CD8-positive, alpha-beta memory T cell (primary cell): ENCODE results near the gene CST8. TPM values are rescaled to one million over a fixed set of nuclear protein-coding genes. Genes with fewer than 3 reads are reported as not detected.

ENCODE experiments used
- CTCF ChIA-PET: fragments of 350-600 bp; sonication (Branson Sonifier 250); formaldehyde crosslinking; loops from one replicate; lab custom pipeline; 2021; ENCODE audit warnings: antibody characterized with exemption; lab: Charles Lee
- POLR2A ChIA-PET: fragments of 350-600 bp; sonication (Branson Sonifier 250); formaldehyde crosslinking; loops from one replicate; lab custom pipeline; 2021; ENCODE audit warnings: antibody characterized with exemption; lab: Charles Lee
- DNase-seq, 5 donors: peaks; one replicate each; pipeline versions ENCODE4 v3.0.0 to v3.0.0-alpha.2; 2020 to 2022; ENCODE audit warnings: mixed read lengths in 1 of 5
- H3K27ac ChIP-seq: one replicate; pipeline ENCODE4 v1.7.0; 2013; ENCODE audit warnings: low read depth, mild to moderate bottlenecking, low read length, moderate library complexity
- H3K27me3 ChIP-seq: 2 replicates; pipeline ENCODE4 v1.7.0; 2013; ENCODE audit warnings: low read length, mild to moderate bottlenecking; ENCODE audit not compliant: insufficient read depth, poor library complexity, severe bottlenecking
- H3K36me3 ChIP-seq: 2 replicates; pipeline ENCODE4 v1.7.0; 2013; ENCODE audit warnings: mild to moderate bottlenecking, low read length, moderate library complexity; ENCODE audit not compliant: insufficient read depth
- H3K4me1 ChIP-seq: 2 replicates; pipeline ENCODE4 v1.7.0; 2013; ENCODE audit warnings: mild to moderate bottlenecking, low read length, moderate library complexity; ENCODE audit not compliant: insufficient read depth
- H3K4me3 ChIP-seq: 2 replicates; pipeline ENCODE4 v1.7.0; 2013; ENCODE audit warnings: mild to moderate bottlenecking, low read length
- H3K9me3 ChIP-seq: 2 replicates; pipeline ENCODE4 v1.7.0; 2013; ENCODE audit warnings: mild to moderate bottlenecking, low read length
- H3K27ac Mint-ChIP-seq, 8 donors: one replicate each; pipeline ENCODE4 v1.8.0; 2020 to 2021; ENCODE audit warnings: mixed read lengths in 8 of 8, mild to moderate bottlenecking in 6 of 8, inconsistent platforms in 3 of 8, moderate library complexity in 3 of 8
- H3K27me3 Mint-ChIP-seq, 2 donors: one replicate each; pipeline ENCODE4 v1.8.0; 2020 to 2021; ENCODE audit warnings: mixed read lengths in 2 of 2, mild to moderate bottlenecking in 1 of 2, moderate library complexity in 1 of 2
- H3K36me3 Mint-ChIP-seq, 3 donors: one replicate each; pipeline ENCODE4 v1.8.0; 2020 to 2021; ENCODE audit warnings: mixed read lengths in 3 of 3, inconsistent platforms in 1 of 3, mild to moderate bottlenecking in 1 of 3
- H3K4me1 Mint-ChIP-seq, 3 donors: one replicate each; pipeline ENCODE4 v1.8.0; 2020 to 2021; ENCODE audit warnings: mixed read lengths in 3 of 3, inconsistent platforms in 1 of 3, mild to moderate bottlenecking in 1 of 3
- H3K4me3 Mint-ChIP-seq, 7 donors: one replicate each; pipeline ENCODE4 v1.8.0; 2020 to 2021; ENCODE audit warnings: mixed read lengths in 7 of 7, mild to moderate bottlenecking in 6 of 7, moderate library complexity in 4 of 7, inconsistent platforms in 2 of 7
- H3K9me3 Mint-ChIP-seq, 5 donors: one replicate each; pipeline ENCODE4 v1.8.0; 2020 to 2022; ENCODE audit warnings: mixed read lengths in 5 of 5, mild to moderate bottlenecking in 3 of 5, moderate library complexity in 2 of 5, inconsistent platforms in 1 of 5
- polyA plus RNA-seq: library from polyadenylated mRNA; unstranded; fragments of 300-500 nt; fragmentation: Illumina TruSeq; gene quantifications from one replicate; pipeline ENCODE4 v1.2.3, GENCODE V29; 2021
- total RNA-seq, 2 experiments: library from RNA; stranded (reverse); gene quantifications; one replicate each; pipeline ENCODE4 v1.2.3, GENCODE V29; 2021

The CST8 gene
- total and polyA plus RNA-seq, 3 experiments from 2014 or later, result not detected

DNA sequence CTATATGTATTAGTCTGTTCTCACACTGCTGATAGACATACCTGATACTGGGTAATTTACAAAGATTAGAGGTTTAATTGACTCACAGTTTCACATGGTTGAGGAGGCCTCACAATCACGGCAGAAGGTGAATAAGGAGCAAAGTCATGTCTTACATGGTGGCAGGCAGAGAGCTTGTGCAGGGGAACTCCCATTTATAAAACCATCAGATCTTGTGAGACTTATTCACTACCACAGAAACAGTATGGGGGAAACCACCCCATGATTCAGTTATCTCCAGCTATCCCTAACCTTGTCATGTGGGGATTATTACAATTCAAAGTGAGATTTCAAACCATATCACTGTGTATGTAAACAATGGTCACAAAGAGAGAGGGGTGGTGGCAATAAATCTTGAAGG is 6.6 kb downstream of the CST8 start:
- ChIA-PET POLR2A (no interaction called here), CTCF (no interaction called here)
- Mint-ChIP-seq H3K9me3 (peaks cover 0 to 11% (median 8%) of the 10 kb centered on the region in 5 donors), H3K4me3 (no peak overlapping the region), H3K27ac (no peak overlapping the region), H3K36me3 (no peaks in the 10 kb centered on the region), H3K27me3 (peaks cover 6 to 19% of the 10 kb centered on the region in 2 donors), H3K4me1 (no peaks in the 10 kb centered on the region)
- Histone ChIP-seq H3K4me3 (no peak overlapping the region), H3K27ac (no peak overlapping the region), H3K9me3 (no peaks in the 10 kb centered on the region), H3K4me1 (no peaks in the 10 kb centered on the region), H3K27me3 (no peaks in the 10 kb centered on the region), H3K36me3 (no peaks in the 10 kb centered on the region)
- DNase-seq, result no peak

DNA sequence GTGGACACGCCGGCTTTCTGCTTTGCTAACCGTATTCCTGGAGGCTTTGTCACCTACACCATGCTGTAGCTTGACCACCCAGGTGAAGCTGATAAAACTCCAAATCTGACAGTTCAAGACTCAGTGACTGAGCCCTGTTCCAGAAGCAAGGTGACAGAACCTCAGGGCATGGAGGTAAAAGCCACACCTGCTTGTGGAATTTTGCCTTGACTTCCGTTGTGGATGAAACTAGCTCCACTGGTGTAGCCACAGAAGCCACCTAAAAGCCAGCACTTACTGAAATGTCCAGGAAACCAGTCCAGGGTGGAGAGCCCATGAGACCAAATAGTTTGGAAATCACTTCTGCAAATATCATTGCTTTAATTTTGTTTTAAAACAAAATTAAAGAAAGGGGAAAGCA is 11.0 kb downstream of the CST8 start:
- Mint-ChIP-seq H3K27ac (no peak overlapping the region), H3K27me3 (peaks cover 4 to 19% of the 10 kb centered on the region in 2 donors), H3K9me3 (peaks cover 0 to 4% (median under 1%) of the 10 kb centered on the region in 5 donors), H3K4me3 (no peak overlapping the region), H3K4me1 (no peaks in the 10 kb centered on the region), H3K36me3 (no peaks in the 10 kb centered on the region)
- Histone ChIP-seq H3K27ac (no peak overlapping the region), H3K9me3 (no peaks in the 10 kb centered on the region), H3K4me3 (no peak overlapping the region), H3K4me1 (no peaks in the 10 kb centered on the region), H3K27me3 (no peaks in the 10 kb centered on the region), H3K36me3 (no peaks in the 10 kb centered on the region)
- CTCF ChIA-PET, result no interaction called here
- POLR2A ChIA-PET, result no interaction called here
- no peak for DNase-seq

DNA sequence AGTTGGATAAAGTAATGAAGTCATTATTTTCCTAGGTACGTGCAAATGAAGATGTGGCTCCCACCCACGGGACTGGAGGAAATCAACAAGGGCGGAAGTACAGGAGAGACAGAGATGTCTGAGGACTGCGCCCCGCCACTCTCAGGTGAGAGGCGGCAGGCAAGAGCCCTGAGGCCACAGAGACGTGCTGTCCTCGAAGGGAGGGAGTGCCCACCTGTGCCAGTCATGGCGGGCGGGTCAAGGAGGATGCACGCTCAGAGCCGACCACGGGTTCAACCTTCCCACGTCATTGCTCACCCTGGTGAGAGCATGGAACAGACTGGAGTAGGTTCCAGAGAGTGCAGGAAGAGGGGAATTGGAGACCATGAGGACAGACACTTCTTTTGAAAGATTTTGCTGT is 12.7 kb downstream of the CST8 start:
- no peaks in the 10 kb centered on the region for H3K36me3 ChIP-seq
- no peaks in the 10 kb centered on the region for H3K9me3 ChIP-seq
- H3K4me3 ChIP-seq, result no peak overlapping the region
- Mint-ChIP-seq H3K36me3 (no peaks in the 10 kb centered on the region), H3K27ac (no peak overlapping the region), H3K4me3 (no peak overlapping the region), H3K9me3 (no peaks in the 10 kb centered on the region), H3K27me3 (peaks cover 8 to 28% of the 10 kb centered on the region in 2 donors), H3K4me1 (no peaks in the 10 kb centered on the region)
- POLR2A ChIA-PET, result no interaction called here
- CTCF ChIA-PET, result no interaction called here
- H3K4me1 ChIP-seq, result no peaks in the 10 kb centered on the region
- H3K27me3 ChIP-seq, result no peaks in the 10 kb centered on the region
- DNase-seq, result no peak
- no peak overlapping the region for H3K27ac ChIP-seq

DNA sequence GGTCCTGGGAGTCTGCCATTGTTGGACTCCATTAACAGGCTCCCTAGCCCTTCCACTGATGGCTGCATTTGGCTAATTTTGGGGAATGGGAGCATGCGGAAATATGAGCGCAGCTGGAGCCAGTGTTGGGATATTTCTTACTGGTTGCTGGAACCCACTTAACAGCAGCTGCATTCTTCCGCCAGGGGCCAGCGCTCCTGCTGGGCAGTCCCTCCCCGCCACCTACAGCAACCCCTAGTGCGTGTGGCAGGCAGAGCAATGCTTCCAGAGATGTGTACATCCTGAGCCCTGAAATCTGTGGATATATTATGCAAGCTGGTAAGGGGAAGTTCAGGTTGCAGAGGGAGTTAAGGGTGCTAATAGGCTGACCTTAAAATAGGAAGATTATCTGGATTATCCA is 16.4 kb downstream of the CST8 start:
- Mint-ChIP-seq H3K36me3 (no peaks in the 10 kb centered on the region), H3K4me1 (no peaks in the 10 kb centered on the region), H3K27ac (no peak overlapping the region), H3K27me3 (peaks cover 12 to 14% of the 10 kb centered on the region in 2 donors), H3K4me3 (no peak overlapping the region), H3K9me3 (no peaks in the 10 kb centered on the region)
- no peaks in the 10 kb centered on the region for H3K27me3 ChIP-seq
- H3K4me3 ChIP-seq, result no peak overlapping the region
- CTCF ChIA-PET, result no interaction called here
- H3K36me3 ChIP-seq, result no peaks in the 10 kb centered on the region
- POLR2A ChIA-PET, result no interaction called here
- no peak overlapping the region for H3K27ac ChIP-seq
- no peaks in the 10 kb centered on the region for H3K4me1 ChIP-seq
- H3K9me3 ChIP-seq, result no peaks in the 10 kb centered on the region
- no peak for DNase-seq

DNA sequence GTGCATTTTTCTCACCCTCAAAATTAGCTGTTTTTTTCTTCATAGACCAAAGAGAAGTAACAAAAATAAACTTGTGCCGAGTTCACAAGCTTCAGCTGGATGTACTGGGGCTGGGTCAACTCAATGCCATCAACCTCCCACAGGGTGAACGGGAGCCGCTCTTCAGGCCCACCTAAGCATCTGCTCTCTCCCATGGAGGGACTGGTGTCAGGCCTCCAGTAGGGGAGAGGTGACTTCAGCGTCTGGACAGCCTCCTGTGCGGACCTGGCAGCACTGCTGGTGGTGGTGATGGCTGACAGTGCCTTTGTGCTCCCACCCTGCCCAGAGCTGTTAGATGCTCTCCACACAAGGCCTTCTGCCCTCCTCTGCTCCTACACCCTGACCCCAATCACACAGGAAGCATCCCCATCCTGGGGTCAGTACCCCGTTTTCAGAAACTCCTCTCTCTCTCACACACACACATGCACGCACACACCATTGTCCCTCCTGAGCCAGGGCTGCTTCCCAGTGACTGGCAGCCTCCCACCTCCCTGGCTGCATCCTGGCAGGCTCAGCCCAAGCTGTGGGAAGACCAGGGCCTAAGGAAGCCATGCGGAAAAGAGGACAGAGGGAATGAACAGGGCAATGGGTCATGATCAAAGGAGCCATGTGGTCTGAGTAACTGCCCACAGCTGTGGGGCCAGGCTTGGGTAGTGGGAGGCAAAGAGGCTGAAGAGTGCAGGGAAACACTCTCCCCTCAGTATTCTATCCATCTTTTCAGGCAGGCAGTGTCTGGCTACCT is 17.7 kb downstream of the CST8 start:
- Histone ChIP-seq H3K4me3 (no peak overlapping the region), H3K27me3 (no peaks in the 10 kb centered on the region), H3K9me3 (no peaks in the 10 kb centered on the region), H3K27ac (no peak overlapping the region), H3K4me1 (no peaks in the 10 kb centered on the region), H3K36me3 (no peaks in the 10 kb centered on the region)
- ChIA-PET POLR2A (no interaction called here), CTCF (no interaction called here)
- peaks cover 12 to 14% of the 10 kb centered on the region in 2 donors for H3K27me3 Mint-ChIP-seq
- H3K36me3 Mint-ChIP-seq, result no peaks in the 10 kb centered on the region
- H3K4me1 Mint-ChIP-seq, result no peaks in the 10 kb centered on the region
- no peaks in the 10 kb centered on the region for H3K9me3 Mint-ChIP-seq
- no peak for DNase-seq
- H3K27ac Mint-ChIP-seq, result no peak overlapping the region
- H3K4me3 Mint-ChIP-seq, result no peak overlapping the region

DNA sequence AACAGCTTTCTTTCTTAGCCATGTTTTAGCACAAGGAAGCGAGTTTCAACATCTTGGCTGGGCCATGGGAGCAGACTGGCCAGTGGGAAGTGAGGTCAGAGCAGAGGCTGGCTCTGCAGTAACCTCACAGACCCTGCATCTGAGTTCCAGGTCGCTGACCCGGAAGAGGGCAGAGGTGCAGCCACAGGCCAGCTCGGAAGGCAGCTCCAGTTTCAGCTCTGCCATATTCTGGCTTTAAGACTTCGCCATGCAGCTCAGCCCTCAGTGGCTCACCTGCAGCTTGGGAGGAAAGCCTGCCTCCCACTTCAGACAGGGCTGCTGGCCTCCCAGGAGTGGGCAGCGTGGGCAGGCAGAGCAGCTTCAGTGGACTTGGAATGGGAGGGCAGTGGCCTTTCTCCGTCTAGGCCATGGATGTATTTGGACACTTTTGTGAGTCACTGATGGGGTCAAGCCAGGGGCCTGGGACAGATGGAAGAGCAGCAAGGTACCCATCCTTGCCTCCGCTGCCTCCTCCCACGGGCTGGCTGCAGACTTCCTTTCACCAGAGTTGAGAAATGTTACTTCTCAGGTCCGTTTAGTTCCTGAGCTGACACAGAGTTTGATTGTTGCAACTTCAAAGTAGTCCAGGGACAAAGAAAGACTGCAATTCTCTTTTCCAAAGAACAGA is 18.5 kb downstream of the CST8 start:
- Mint-ChIP-seq H3K36me3 (no peaks in the 10 kb centered on the region), H3K27ac (no peak overlapping the region), H3K4me3 (no peak overlapping the region), H3K9me3 (no peaks in the 10 kb centered on the region), H3K4me1 (no peaks in the 10 kb centered on the region), H3K27me3 (peaks cover 12 to 14% of the 10 kb centered on the region in 2 donors)
- Histone ChIP-seq H3K27me3 (no peaks in the 10 kb centered on the region), H3K9me3 (no peaks in the 10 kb centered on the region), H3K27ac (no peak overlapping the region), H3K36me3 (no peaks in the 10 kb centered on the region), H3K4me1 (no peaks in the 10 kb centered on the region), H3K4me3 (no peak overlapping the region)
- DNase-seq, result no peak
- ChIA-PET POLR2A (no interaction called here), CTCF (no interaction called here)

DNA sequence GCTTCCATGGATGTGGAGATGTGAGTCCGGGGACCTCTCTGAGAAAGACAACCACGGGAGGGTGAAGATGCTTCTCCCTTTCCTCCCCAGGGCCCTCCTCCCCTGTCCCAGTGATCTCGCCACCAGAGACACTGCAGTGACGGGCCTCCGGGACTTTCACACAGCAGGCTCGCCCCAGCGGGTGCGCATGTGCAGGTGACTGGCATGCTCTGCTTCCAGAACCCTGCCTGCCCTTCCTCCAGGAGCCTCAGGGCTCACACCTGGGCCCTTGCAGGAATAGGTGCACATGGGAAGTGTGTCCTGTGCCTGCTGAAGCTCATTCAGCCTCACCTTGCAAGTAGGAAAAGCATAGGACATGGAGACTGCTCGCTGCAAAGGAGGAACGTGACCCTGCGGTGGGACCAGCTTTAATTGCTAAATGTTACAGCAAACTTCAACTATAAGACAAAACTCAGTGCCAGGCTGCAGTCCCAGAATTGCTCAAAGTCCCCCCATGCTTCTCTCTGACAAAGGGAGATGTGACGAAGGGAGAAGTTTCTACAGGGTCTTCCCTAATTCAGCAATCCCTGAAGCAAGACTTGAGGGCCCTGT is 19.2 kb downstream of the CST8 start:
- no peak overlapping the region for H3K4me3 Mint-ChIP-seq
- H3K27ac Mint-ChIP-seq, result no peak overlapping the region
- peaks cover 12 to 16% of the 10 kb centered on the region in 2 donors for H3K27me3 Mint-ChIP-seq
- CTCF ChIA-PET, result interaction anchor here (1.7 kb wide), 1 partner anchor 15 kb away, joined by 5 read pairs; no protein-coding TSS in a partner anchor
- H3K36me3 ChIP-seq, result no peaks in the 10 kb centered on the region
- H3K4me1 ChIP-seq, result no peaks in the 10 kb centered on the region
- H3K27ac ChIP-seq, result no peak overlapping the region
- no peaks in the 10 kb centered on the region for H3K4me1 Mint-ChIP-seq
- no peaks in the 10 kb centered on the region for H3K36me3 Mint-ChIP-seq
- no peaks in the 10 kb centered on the region for H3K27me3 ChIP-seq
- POLR2A ChIA-PET, result no interaction called here
- no peaks in the 10 kb centered on the region for H3K9me3 ChIP-seq
- no peaks in the 10 kb centered on the region for H3K9me3 Mint-ChIP-seq
- no peak overlapping the region for H3K4me3 ChIP-seq
- no peak for DNase-seq

DNA sequence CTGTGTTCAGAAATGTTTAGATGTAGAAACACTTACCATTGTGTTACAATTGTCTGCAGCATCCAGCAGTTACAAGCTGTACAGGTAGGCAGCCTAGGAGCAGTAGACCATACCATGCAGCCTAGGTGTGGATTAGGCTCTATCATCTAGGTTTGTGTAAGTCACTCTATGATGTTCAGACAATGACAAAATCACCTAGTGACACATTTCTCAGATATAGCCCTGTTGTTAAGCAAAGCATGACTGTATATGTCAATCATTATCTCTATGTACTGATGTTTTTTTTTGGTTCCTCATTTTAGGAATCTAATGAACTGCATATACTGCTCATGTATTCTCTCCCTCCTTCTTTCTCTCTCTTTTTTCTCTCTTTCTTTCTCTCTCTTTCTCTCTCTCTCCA is 22.2 kb downstream of the CST8 start:
- H3K4me1 ChIP-seq, result no peaks in the 10 kb centered on the region
- no peaks in the 10 kb centered on the region for H3K27me3 ChIP-seq
- no peak overlapping the region for H3K27ac ChIP-seq
- Mint-ChIP-seq H3K27me3 (peaks cover 6 to 10% of the 10 kb centered on the region in 2 donors), H3K4me3 (no peak overlapping the region), H3K36me3 (no peaks in the 10 kb centered on the region), H3K4me1 (no peaks in the 10 kb centered on the region), H3K27ac (no peak overlapping the region), H3K9me3 (no peaks in the 10 kb centered on the region)
- CTCF ChIA-PET, result no interaction called here
- H3K36me3 ChIP-seq, result no peaks in the 10 kb centered on the region
- POLR2A ChIA-PET, result no interaction called here
- H3K4me3 ChIP-seq, result no peak overlapping the region
- H3K9me3 ChIP-seq, result no peaks in the 10 kb centered on the region
- DNase-seq, result no peak
